ENCODE data around the gene VPS11. TPM values are rescaled to one million over a fixed set of nuclear protein-coding genes. Genes with fewer than 3 reads are reported as not detected.
A peak's percentile ranks its signal among the peaks of the same experiment; 100 is the strongest.

VPS11 gene
- total RNA-seq (2021; fragmentation: NEBNext Ultra II Directional; extraction: Animal tissue kit (Norgen Biotek cat#: 25700)): 10 to 100 TPM; 27.4 to 31.4 (median 27.8) TPM
- long read RNA-seq, transcript VPS11-208 (16 exons, 3,313 nt): major isoform, 22 of 31 reads
- long read RNA-seq, partial matches to known transcripts: 5 of 31 reads
- long read RNA-seq, other reads (novel, unspliced or antisense): 4 of 31 reads

DNA sequence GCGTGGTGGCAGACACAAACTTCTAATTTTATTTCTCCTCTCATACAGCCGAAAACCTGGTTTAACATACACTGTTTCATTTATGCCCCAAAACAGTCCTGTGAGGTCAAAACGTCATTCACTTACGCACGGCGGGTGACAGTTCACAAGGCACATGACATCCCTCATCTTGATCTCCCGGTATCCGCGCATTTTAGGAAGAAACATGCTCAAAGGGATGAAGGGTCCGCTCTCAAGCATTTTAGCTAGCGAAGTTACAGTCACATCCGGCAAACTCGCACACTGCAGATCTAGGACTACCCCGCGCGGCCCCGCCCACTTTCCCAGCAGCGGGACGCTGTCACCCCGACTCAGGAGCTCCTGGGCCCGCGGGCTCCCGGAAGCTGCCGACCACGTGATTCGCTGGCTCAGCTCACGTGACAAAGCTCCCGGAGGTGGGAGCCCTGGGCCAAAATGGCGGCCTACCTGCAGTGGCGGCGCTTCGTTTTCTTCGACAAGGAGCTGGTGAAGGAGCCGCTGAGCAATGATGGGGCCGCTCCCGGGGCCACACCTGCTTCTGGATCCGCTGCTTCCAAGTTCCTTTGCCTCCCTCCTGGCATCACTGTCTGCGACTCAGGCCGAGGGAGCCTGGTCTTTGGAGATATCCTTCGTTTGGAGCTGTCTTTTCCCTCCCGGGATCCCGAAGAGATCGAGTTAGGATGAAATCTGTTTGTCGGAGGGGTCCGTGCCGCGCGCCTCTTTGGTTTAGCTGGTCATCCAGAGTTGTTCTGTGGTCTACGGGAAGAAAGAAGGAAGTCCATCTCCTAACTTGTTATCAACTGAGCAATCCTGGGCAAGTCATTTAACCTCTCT is at the start of gene VPS11:
VPS11 (plus strand) TSS at position 448 of the 852 bp plus-strand sequence; CDS start at position 454, 6 bp downstream.
- Mint-ChIP-seq H3K36me3 (ENCODE audit: low read depth) (peaks cover 9% of the 10 kb centered on the region; the same call in 1 of the 2 replicates), H3K4me1 (ENCODE audit: low read depth) (peaks cover 35% of the 10 kb centered on the region), H3K9me3 (no peaks in the 10 kb centered on the region), H3K4me3 (peak within 1 kb of the TSS; percentile 93), H3K27ac (peak within 1 kb of the TSS; percentile 95), H3K27me3 (ENCODE audit: insufficient read depth) (peaks cover 1% of the 10 kb centered on the region; the same call in 1 of the 2 replicates)
- TF ChIP-seq, protein P1, sequence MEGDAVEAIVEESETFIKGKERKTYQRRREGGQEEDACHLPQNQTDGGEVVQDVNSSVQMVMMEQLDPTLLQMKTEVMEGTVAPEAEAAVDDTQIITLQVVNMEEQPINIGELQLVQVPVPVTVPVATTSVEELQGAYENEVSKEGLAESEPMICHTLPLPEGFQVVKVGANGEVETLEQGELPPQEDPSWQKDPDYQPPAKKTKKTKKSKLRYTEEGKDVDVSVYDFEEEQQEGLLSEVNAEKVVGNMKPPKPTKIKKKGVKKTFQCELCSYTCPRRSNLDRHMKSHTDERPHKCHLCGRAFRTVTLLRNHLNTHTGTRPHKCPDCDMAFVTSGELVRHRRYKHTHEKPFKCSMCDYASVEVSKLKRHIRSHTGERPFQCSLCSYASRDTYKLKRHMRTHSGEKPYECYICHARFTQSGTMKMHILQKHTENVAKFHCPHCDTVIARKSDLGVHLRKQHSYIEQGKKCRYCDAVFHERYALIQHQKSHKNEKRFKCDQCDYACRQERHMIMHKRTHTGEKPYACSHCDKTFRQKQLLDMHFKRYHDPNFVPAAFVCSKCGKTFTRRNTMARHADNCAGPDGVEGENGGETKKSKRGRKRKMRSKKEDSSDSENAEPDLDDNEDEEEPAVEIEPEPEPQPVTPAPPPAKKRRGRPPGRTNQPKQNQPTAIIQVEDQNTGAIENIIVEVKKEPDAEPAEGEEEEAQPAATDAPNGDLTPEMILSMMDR (IDR thresholded peaks at IDR 0.05): no peak
- peak; percentile 94 for DNase-seq

DNA sequence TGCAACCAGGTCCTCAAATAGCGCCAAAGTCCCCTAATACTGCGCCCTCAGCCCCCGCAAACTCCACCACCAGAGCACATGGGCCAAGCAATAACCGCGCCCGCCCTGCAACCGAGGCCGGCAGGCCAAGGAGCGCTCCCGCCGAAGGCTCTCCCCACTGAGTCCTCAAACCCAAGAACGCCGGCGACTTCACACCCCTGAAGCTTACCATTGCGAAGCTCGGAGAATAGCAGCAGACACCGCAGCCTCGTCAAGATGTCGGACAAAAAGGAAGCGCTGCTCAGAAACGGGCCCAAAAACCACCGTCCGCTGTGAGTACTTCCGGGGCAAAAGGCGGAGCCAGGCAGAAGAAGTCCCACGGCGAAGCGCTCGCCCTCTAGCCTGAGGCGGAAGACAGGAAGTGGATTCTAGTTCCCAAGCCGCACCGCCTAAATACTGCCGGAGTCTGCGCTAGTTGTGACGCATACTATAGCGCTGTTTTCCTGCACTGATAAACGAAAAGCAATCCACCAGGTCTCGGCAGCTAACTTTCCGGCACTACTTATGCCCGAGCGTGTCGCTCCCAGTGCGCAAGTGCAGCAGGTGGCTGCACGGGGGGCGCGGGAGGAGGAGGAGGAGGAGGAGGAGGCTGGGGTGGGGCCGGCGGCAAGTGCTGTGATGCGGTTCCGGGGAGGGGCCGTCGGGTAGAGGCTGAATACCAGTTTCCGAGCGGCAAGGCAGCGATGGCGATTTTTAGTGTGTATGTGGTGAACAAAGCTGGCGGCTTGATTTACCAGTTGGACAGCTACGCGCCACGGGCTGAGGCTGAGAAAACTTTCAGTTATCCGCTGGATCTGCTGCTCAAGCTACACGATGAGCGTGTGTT is 49.3 kb upstream of the VPS11 start, which contains the start of the genes RPS25 and TRAPPC4:
RPS25 (minus strand) TSS at position 270 of the 865 bp plus-strand sequence; CDS start at position 211, 59 bp downstream.
TRAPPC4 (plus strand) TSS at position 693 of the 865 bp plus-strand sequence; CDS start at position 723, 30 bp downstream.
- TF ChIP-seq, protein P1 (IDR thresholded peaks at IDR 0.05): no peak
- H3K4me3 Mint-ChIP-seq: peak within 1 kb of the TSS; percentile 98
- H3K9me3 Mint-ChIP-seq: no peaks in the 10 kb centered on the region
- H3K27ac Mint-ChIP-seq: peak within 1 kb of the TSS; percentile 94
- H3K27me3 Mint-ChIP-seq (ENCODE audit: insufficient read depth): peaks cover 3% of the 10 kb centered on the region
- peak; percentile 95 for DNase-seq
- H3K36me3 Mint-ChIP-seq (ENCODE audit: low read depth): peaks cover 59% of the 10 kb centered on the region
- peaks cover 40% of the 10 kb centered on the region for H3K4me1 Mint-ChIP-seq (ENCODE audit: low read depth)

DNA sequence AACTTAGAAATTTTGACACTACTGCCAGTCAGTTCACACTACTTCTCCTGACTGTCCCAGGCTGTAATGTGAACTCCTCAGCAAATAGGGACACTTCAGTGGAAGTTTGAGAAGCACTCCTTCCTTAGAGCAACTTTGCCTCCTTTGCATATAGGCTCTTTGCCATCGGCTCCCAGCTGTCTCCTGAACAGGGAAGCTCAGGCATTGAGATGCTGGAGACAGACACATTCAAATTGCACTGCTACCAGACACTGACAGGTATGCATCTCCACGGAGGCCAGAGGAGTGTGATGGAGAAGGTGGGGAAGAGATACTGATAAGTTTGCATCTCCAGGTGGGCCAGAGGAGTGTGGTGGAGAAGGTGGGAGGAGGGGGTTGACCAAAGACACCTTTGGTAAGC is 47.6 kb upstream of the VPS11 start:
- H3K4me1 Mint-ChIP-seq (ENCODE audit: low read depth): peaks cover 52% of the 10 kb centered on the region
- H3K27ac Mint-ChIP-seq: peak overlapping the region; percentile 94
- no peak for DNase-seq
- H3K9me3 Mint-ChIP-seq: no peaks in the 10 kb centered on the region
- TF ChIP-seq, protein P1 (IDR thresholded peaks at IDR 0.05): no peak
- H3K27me3 Mint-ChIP-seq (ENCODE audit: insufficient read depth): peaks cover 5% of the 10 kb centered on the region
- H3K36me3 Mint-ChIP-seq (ENCODE audit: low read depth): peaks cover 64% of the 10 kb centered on the region
- H3K4me3 Mint-ChIP-seq: peak overlapping the region; percentile 98

DNA sequence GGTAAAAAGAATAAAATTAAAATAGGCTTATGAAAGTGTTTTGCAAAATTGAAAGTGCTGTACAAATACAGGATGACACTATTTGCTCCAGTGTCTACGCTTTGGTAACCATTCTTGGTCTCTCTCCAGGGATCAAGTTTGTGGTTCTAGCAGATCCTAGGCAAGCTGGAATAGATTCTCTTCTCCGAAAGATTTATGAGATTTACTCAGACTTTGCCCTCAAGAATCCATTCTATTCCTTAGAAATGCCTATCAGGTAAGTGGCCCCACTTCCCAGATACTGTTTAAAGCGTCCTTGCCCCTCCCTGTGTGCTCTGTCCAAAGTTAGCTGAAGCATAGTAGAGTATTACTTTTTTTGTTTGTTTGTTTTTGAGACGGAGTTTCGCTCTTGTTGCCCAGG is 46.0 kb upstream of the VPS11 start:
- H3K27me3 Mint-ChIP-seq (ENCODE audit: insufficient read depth): peaks cover 5% of the 10 kb centered on the region
- TF ChIP-seq, protein P1 (IDR thresholded peaks at IDR 0.05): no peak
- peaks cover 36% of the 10 kb centered on the region for H3K4me1 Mint-ChIP-seq (ENCODE audit: low read depth)
- no peak overlapping the region for H3K27ac Mint-ChIP-seq
- H3K9me3 Mint-ChIP-seq: no peaks in the 10 kb centered on the region
- DNase-seq: no peak
- no peak overlapping the region for H3K4me3 Mint-ChIP-seq
- peaks cover 48% of the 10 kb centered on the region for H3K36me3 Mint-ChIP-seq (ENCODE audit: low read depth)

DNA sequence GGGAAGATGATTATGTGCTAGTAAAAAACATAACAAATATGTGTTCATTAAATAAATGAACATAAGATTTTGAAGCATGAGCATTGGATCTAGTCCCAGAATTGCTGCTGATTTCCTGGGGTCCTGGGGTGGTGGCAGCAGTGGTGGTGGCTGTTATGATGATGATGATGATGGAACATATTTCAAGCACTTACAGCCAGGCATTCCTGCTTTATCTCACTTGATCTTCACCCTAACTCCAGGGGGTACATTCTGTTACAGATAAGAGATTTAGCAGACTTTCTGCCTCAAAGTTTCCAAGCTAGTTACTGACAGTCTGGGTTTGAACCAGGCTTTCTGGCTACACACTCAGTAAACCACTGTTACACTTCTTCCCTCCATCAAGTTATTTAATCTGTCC is 43.9 kb upstream of the VPS11 start:
- H3K4me1 Mint-ChIP-seq (ENCODE audit: low read depth): peaks cover 32% of the 10 kb centered on the region
- H3K27ac Mint-ChIP-seq: peak overlapping the region; percentile 27
- TF ChIP-seq, protein P1 (IDR thresholded peaks at IDR 0.05): no peak
- H3K27me3 Mint-ChIP-seq (ENCODE audit: insufficient read depth): peaks cover 4% of the 10 kb centered on the region; the same call in 1 of the 2 replicates
- H3K4me3 Mint-ChIP-seq: no peak overlapping the region
- peaks cover 31% of the 10 kb centered on the region for H3K36me3 Mint-ChIP-seq (ENCODE audit: low read depth)
- no peaks in the 10 kb centered on the region for H3K9me3 Mint-ChIP-seq
- no peak for DNase-seq

Data from HFFc6 (cell line).